A673 (cell line): ENCODE measurements around the gene PLK2. TPM values are rescaled to one million over a fixed set of nuclear protein-coding genes. Genes with fewer than 3 reads are reported as not detected.

Experiments
- BruUV-seq: library from RNA; stranded (reverse); fragments of 400-500 nt; replicated peaks from 2 replicates; lab custom pipeline; 2021; lab: Mats Ljungman, UMichigan
- CTCF ChIA-PET: fragments of 300-600 bp; sonication (Branson Sonifier 250); formaldehyde crosslinking; loops from one replicate; lab custom pipeline; 2022; ENCODE audit warnings: antibody characterized with exemption; lab: Charles Lee
- POLR2A ChIA-PET: fragments of 300-600 bp; sonication (Branson Sonifier 250); formaldehyde crosslinking; loops from one replicate; lab custom pipeline; 2022; ENCODE audit warnings: antibody characterized with exemption; ENCODE audit not compliant: low non-redundant PET; lab: Charles Lee
- DNase-seq: peaks from one replicate; pipeline ENCODE4 v3.0.0-alpha.2; 2015; ENCODE audit warnings: low spot score
- H3K27ac ChIP-seq: fragments of 200-600 bp; sonication (generic); 2 replicates; pipeline ENCODE4 v1.5.1; 2016; ENCODE audit warnings: mixed run types, low read depth, mild to moderate bottlenecking, mixed read lengths, antibody characterized with exemption, low read length; ENCODE audit not compliant: poor library complexity, severe bottlenecking
- H3K27me3 ChIP-seq: fragments of 200-600 bp; sonication (generic); replicated peaks from 2 replicates; pipeline ENCODE4 v1.6.1; 2017; ENCODE audit warnings: mixed run types, low read depth, mild to moderate bottlenecking, mixed read lengths, antibody characterized with exemption, low read length; ENCODE audit not compliant: insufficient read depth, poor library complexity
- H3K36me3 ChIP-seq: fragments of 200-600 bp; sonication (generic); 2 replicates; pipeline ENCODE4 v1.6.1; 2016; ENCODE audit warnings: mixed run types, mild to moderate bottlenecking, mixed read lengths, antibody characterized with exemption, low read length; ENCODE audit not compliant: insufficient read depth, poor library complexity, severe bottlenecking
- H3K4me1 ChIP-seq: fragments of 200-600 bp; sonication (generic); 2 replicates; pipeline ENCODE4 v1.6.1; 2017; ENCODE audit warnings: mixed run types, mild to moderate bottlenecking, mixed read lengths, antibody characterized with exemption, low read length; ENCODE audit not compliant: insufficient read depth, poor library complexity, severe bottlenecking
- H3K4me3 ChIP-seq: fragments of 200-600 bp; sonication (generic); 2 replicates; pipeline ENCODE4 v1.5.1; 2016; ENCODE audit warnings: low read depth, mixed run types, mild to moderate bottlenecking, mixed read lengths, low read length; ENCODE audit not compliant: poor library complexity, severe bottlenecking
- H3K9me3 ChIP-seq: fragments of 200-600 bp; sonication (generic); 2 replicates; pipeline ENCODE4 v1.6.1; 2016; ENCODE audit warnings: mixed run types, low read depth, mild to moderate bottlenecking, mixed read lengths, antibody characterized with exemption, low read length; ENCODE audit not compliant: poor library complexity, severe bottlenecking
- CTCF ChIP-seq: fragments of 300-800, 200-600 bp; sonication (generic); conservative IDR thresholded peaks from 2 replicates; pipeline ENCODE4 v1.5.1; 2017; ENCODE audit warnings: low read depth, mild to moderate bottlenecking, antibody characterized with exemption, low read length, moderate library complexity, mixed read lengths
- EZH2 ChIP-seq: fragments of 200-600 bp; sonication (generic); IDR thresholded peaks from 2 replicates; pipeline ENCODE4 v1.6.1; 2017; ENCODE audit warnings: borderline replicate concordance, low read depth, mild to moderate bottlenecking, mixed read lengths, antibody characterized with exemption, low read length; ENCODE audit not compliant: poor library complexity, severe bottlenecking
- intact Hi-C: fragments of 100-400 bp; cut with micrococcal nuclease; formaldehyde crosslinking; loops from one replicate; pipeline ENCODE4 v1.10.0; 2022; ENCODE audit not compliant: unreplicated experiment
- total RNA-seq: library from RNA; stranded (reverse); gene quantifications from 2 replicates; pipeline ENCODE4 v1.2.3, GENCODE V29; 2021

PLK2 gene
- total RNA-seq, 1 experiment from 2014 or later: 4.2 TPM

GRCh38 chr5:58451732-58452565 is 7.9 kb downstream of the PLK2 start:
- no peaks in the 10 kb centered on the region for H3K4me1 ChIP-seq
- BruUV-seq: no TSS peak
- H3K27me3 ChIP-seq: no peaks in the 10 kb centered on the region
- no peak for DNase-seq
- no peak overlapping the region for H3K4me3 ChIP-seq
- no peaks in the 10 kb centered on the region for H3K36me3 ChIP-seq
- no peaks in the 10 kb centered on the region for H3K9me3 ChIP-seq
- no peak overlapping the region for H3K27ac ChIP-seq
- POLR2A ChIA-PET: no interaction called here
- CTCF ChIA-PET: no interaction called here
- TF ChIP-seq EZH2 (no peak), CTCF (no peak)
- intact Hi-C loops: no loop called here

- CTCF ChIA-PET: no interaction called here
- BruUV-seq: no TSS peak
- Histone ChIP-seq H3K27me3 (no peaks in the 10 kb centered on the region), H3K36me3 (no peaks in the 10 kb centered on the region), H3K4me1 (no peaks in the 10 kb centered on the region), H3K9me3 (no peaks in the 10 kb centered on the region), H3K27ac (no peak overlapping the region), H3K4me3 (no peak overlapping the region)
- no peak for TF ChIP-seq EZH2
- no peak for TF ChIP-seq CTCF
- POLR2A ChIA-PET: no interaction called here
- intact Hi-C loops: no loop called here
- no peak for DNase-seq
Measured at GRCh38 chr5:58450811-58451629, 8.9 kb downstream of the PLK2 start.

GRCh38 chr5:58450018-58450417 is 9.9 kb downstream of the PLK2 start:
- TF ChIP-seq EZH2 (no peak), CTCF (no peak)
- ChIA-PET POLR2A (no interaction called here), CTCF (no interaction called here)
- no peak for DNase-seq
- BruUV-seq: no TSS peak
- intact Hi-C loops: no loop called here
- no peaks in the 10 kb centered on the region for H3K27me3 ChIP-seq
- H3K9me3 ChIP-seq: no peaks in the 10 kb centered on the region
- H3K27ac ChIP-seq: no peak overlapping the region
- H3K4me1 ChIP-seq: no peaks in the 10 kb centered on the region
- H3K36me3 ChIP-seq: no peaks in the 10 kb centered on the region
- no peak overlapping the region for H3K4me3 ChIP-seq
